A549 (cell line): Measurements from ENCODE around the gene HEXB. TPM values are rescaled to one million over a fixed set of nuclear protein-coding genes. Genes with fewer than 3 reads are reported as not detected.
A peak's percentile ranks its signal among the peaks of the same experiment; 100 is the strongest.

ENCODE experiments used
- ATAC-seq, 2 experiments: fragments of 200-7000 bp in 1 of 2; fragments of >200 bp in 1 of 2; cut with Nextera tagmentation in 1 of 2; cut with Tn5 transposase in 1 of 2; 3 replicates each; pipeline versions ENCODE4 v1.8.0 to v1.9.1; 2018 to 2020; ENCODE audit warnings: mild to moderate bottlenecking in 1 of 2, moderate library complexity in 1 of 2
- CTCF ChIA-PET: fragments of 300-600 bp; sonication (Branson Sonifier 250); formaldehyde crosslinking; extraction: SDS; loops from one replicate; lab custom pipeline; 2021; ENCODE audit warnings: antibody characterized with exemption, inconsistent platforms; lab: Yijun Ruan, JAX
- POLR2A ChIA-PET: fragments of 350-600 bp; formaldehyde crosslinking; extraction: SDS; loops from one replicate; lab custom pipeline; 2021; ENCODE audit warnings: antibody characterized with exemption, inconsistent platforms; lab: Yijun Ruan, JAX
- DNase-seq, 2 experiments: peaks; one replicate each; pipeline versions ENCODE4 v3.0.0 to v3.0.0-alpha.2; 2011 to 2016; ENCODE audit warnings: low read depth in 1 of 2, low spot score in 1 of 2
- FAIRE-seq: peaks from 2 replicates; lab custom pipeline; 2011; peaks lifted over from hg19 to GRCh38; lab: Jason Lieb, UNC
- H3K27ac ChIP-seq, 2 experiments: fragments of >200 bp; sonication (Bioruptor Twin); formaldehyde crosslinking; 3 replicates each; pipeline ENCODE4 v1.5.1; 2016 to 2017
- H3K4me1 ChIP-seq: fragments of >200 bp; sonication (Bioruptor Twin); formaldehyde crosslinking; 3 replicates; pipeline ENCODE4 v1.6.1; 2016
- H3K4me2 ChIP-seq: fragments of >200 bp; sonication (Bioruptor Twin); formaldehyde crosslinking; 3 replicates; pipeline ENCODE4 v1.6.1; 2016
- H3K4me3 ChIP-seq: fragments of >200 bp; sonication (Bioruptor Twin); formaldehyde crosslinking; 3 replicates; pipeline ENCODE4 v1.5.1; 2016
- H3K9me3 ChIP-seq: fragments of >200 bp; sonication (Bioruptor Twin); formaldehyde crosslinking; 3 replicates; pipeline ENCODE4 v1.6.1; 2016
- BHLHE40 ChIP-seq: IDR thresholded peaks from 2 replicates; pipeline ENCODE4 v1.6.1; 2012; ENCODE audit warnings: low read depth, low read length, inconsistent platforms
- CEBPB ChIP-seq, 2 experiments: fragments of >200 bp in 1 of 2; sonication (Bioruptor Twin) in 1 of 2; formaldehyde crosslinking in 1 of 2; IDR thresholded peaks; 2 replicates each; pipeline ENCODE4 v1.6.1; 2012 to 2016
- CHD4 ChIP-seq: fragments of 200-600 bp; sonication (generic); IDR thresholded peaks from 2 replicates; pipeline ENCODE4 v1.6.1; 2016; ENCODE audit warnings: antibody characterized with exemption, mild to moderate bottlenecking, borderline replicate concordance
- EHMT2 ChIP-seq: fragments of 200-600 bp; sonication (generic); IDR thresholded peaks from 2 replicates; pipeline ENCODE4 v1.6.1; 2016; ENCODE audit warnings: antibody characterized with exemption, low read depth, mild to moderate bottlenecking, moderate library complexity
- EP300 ChIP-seq, 2 experiments: fragments of >200 bp; sonication (Bioruptor Twin); formaldehyde crosslinking; IDR thresholded peaks; 2 replicates in 1 of 2; 3 replicates in 1 of 2; pipeline ENCODE4 v1.6.1; 2016 to 2017
- HEYL ChIP-seq: fragments of 250-450 bp; sonication (Bioruptor Pico); IDR thresholded peaks from 2 replicates; pipeline ENCODE4 v1.8.0; 2021; ENCODE audit warnings: mild to moderate bottlenecking, moderate library complexity
- HOXB5 ChIP-seq: fragments of 250-450 bp; sonication (Bioruptor Pico); IDR thresholded peaks from 2 replicates; pipeline ENCODE4 v1.5.0; 2020; ENCODE audit warnings: mild to moderate bottlenecking, moderate library complexity
- JUN ChIP-seq, 2 experiments: fragments of >200 bp; sonication (Bioruptor Twin); formaldehyde crosslinking; IDR thresholded peaks; 2 replicates in 1 of 2; 3 replicates in 1 of 2; pipeline ENCODE4 v1.6.1; 2016 to 2017
- KDM1A ChIP-seq: fragments of 200-600 bp; sonication (generic); IDR thresholded peaks from 2 replicates; pipeline ENCODE4 v1.6.1; 2016; ENCODE audit warnings: low read depth, mild to moderate bottlenecking
- MAFK ChIP-seq: fragments of 450-650 bp; IDR thresholded peaks from 2 replicates; pipeline ENCODE4 v1.6.1; 2014; ENCODE audit not compliant: partially characterized antibody
- MAZ ChIP-seq: fragments of 150-350 bp; IDR thresholded peaks from 2 replicates; pipeline ENCODE4 v1.6.1; 2014; ENCODE audit warnings: antibody characterized with exemption, low read depth, low read length, borderline replicate concordance
- MYC ChIP-seq: IDR thresholded peaks from 2 replicates; pipeline ENCODE4 v1.6.1; 2012; ENCODE audit warnings: mild to moderate bottlenecking, inconsistent platforms, low read length, improper control_type of control experiment, borderline replicate concordance
- PHF8 ChIP-seq: fragments of 200-600 bp; sonication (generic); IDR thresholded peaks from 2 replicates; pipeline ENCODE4 v1.6.1; 2016; ENCODE audit warnings: low read depth, mild to moderate bottlenecking, antibody characterized with exemption, moderate library complexity, borderline replicate concordance
- RCOR1 ChIP-seq: fragments of 150-350 bp; IDR thresholded peaks from 2 replicates; pipeline ENCODE4 v1.6.1; 2014; ENCODE audit warnings: antibody characterized with exemption, low read length, low read depth
- RNF2 ChIP-seq: fragments of 200-600 bp; sonication (generic); IDR thresholded peaks from 2 replicates; pipeline ENCODE4 v1.6.1; 2016; ENCODE audit warnings: low read depth, mild to moderate bottlenecking, antibody characterized with exemption, moderate library complexity, borderline replicate concordance
- SMC3 ChIP-seq: fragments of >200 bp; sonication (Bioruptor Twin); formaldehyde crosslinking; IDR thresholded peaks from 3 replicates; pipeline ENCODE4 v1.6.1; 2018; ENCODE audit warnings: inconsistent platforms
- SREBF2 ChIP-seq: fragments of 450-650 bp; IDR thresholded peaks from 2 replicates; pipeline ENCODE4 v1.6.1; 2014; ENCODE audit warnings: mild to moderate bottlenecking, moderate library complexity
- TFCP2L1 ChIP-seq: fragments of 250-450 bp; sonication (Bioruptor Pico); IDR thresholded peaks from 2 replicates; pipeline ENCODE4 v1.5.0; 2021; ENCODE audit warnings: mild to moderate bottlenecking
- TP53 ChIP-seq: fragments of 250-450 bp; sonication (Bioruptor Pico); IDR thresholded peaks from 2 replicates; pipeline ENCODE4 v1.5.0; 2021; ENCODE audit warnings: mild to moderate bottlenecking, moderate library complexity
- ZFP36 ChIP-seq: fragments of 450-650 bp; IDR thresholded peaks from 2 replicates; pipeline ENCODE4 v1.6.1; 2014; ENCODE audit warnings: borderline replicate concordance; ENCODE audit not compliant: partially characterized antibody
- ZNF302 ChIP-seq: fragments of 250-450 bp; sonication (Bioruptor Pico); IDR thresholded peaks from 2 replicates; pipeline ENCODE4 v1.9.0; 2021; ENCODE audit warnings: inconsistent platforms, mild to moderate bottlenecking, moderate library complexity
- ZSCAN20 ChIP-seq: fragments of 250-450 bp; sonication (Bioruptor Pico); IDR thresholded peaks from 2 replicates; pipeline ENCODE4 v1.8.0; 2022; ENCODE audit warnings: mild to moderate bottlenecking, moderate library complexity
- WGBS: methylation state at CpG from one replicate; pipeline ENCODE4 v1.1.6; 2017; ENCODE audit errors: missing lambda C conversion rate; 5-methylcytosine and 5-hydroxymethylcytosine counted together
- polyA minus RNA-seq: library from RNA; depleted of rRNA, polyadenylated mRNA; stranded (reverse); fragments of >200 nt; gene quantifications from 2 replicates; pipeline ENCODE4 v1.2.3, GENCODE V29; 2011; rRNA and poly(A)+ RNA removed
- polyA plus RNA-seq, 4 experiments: library from polyadenylated mRNA; depleted of rRNA in 3 of 4; stranded (reverse); fragments of >200 nt; fragmentation: RNase III in 1 of 4; extraction: RNeasy Plus Mini Kit Qiagen cat#74134 plus additional on column Dnase treatment in 1 of 4; gene quantifications; 2 replicates in 3 of 4; 3 replicates in 1 of 4; pipeline ENCODE4 v1.2.3, GENCODE V29; 2011 to 2017
- TF ChIP-seq, protein P1 (sequence below): fragments of 250-450 bp; sonication (Bioruptor Pico); IDR thresholded peaks from 2 replicates; pipeline ENCODE4 v1.5.0; 2021; ENCODE audit warnings: mild to moderate bottlenecking, moderate library complexity, borderline replicate concordance
- TF ChIP-seq, protein P2 (sequence below): fragments of >200 bp; sonication (Bioruptor Twin); formaldehyde crosslinking; IDR thresholded peaks from 3 replicates; pipeline ENCODE4 v1.5.1; 2016
- TF ChIP-seq, protein P3 (sequence below): fragments of 250-450 bp; sonication (Bioruptor Pico); IDR thresholded peaks from 2 replicates; pipeline ENCODE4 v1.5.0; 2020; ENCODE audit warnings: low read depth, mild to moderate bottlenecking, moderate library complexity
- TF ChIP-seq, protein P4 (sequence below): fragments of >200 bp; sonication (Bioruptor Twin); formaldehyde crosslinking; IDR thresholded peaks from 3 replicates; pipeline ENCODE4 v1.6.1; 2016
- TF ChIP-seq, protein P5 (sequence below): IDR thresholded peaks from 2 replicates; pipeline ENCODE4 v1.6.1; 2012
- TF ChIP-seq, protein P6 (sequence below): fragments of 150-350 bp; IDR thresholded peaks from 2 replicates; pipeline ENCODE4 v1.6.1; 2014; ENCODE audit warnings: low read depth, mild to moderate bottlenecking, low read length
- TF ChIP-seq, protein P7 (sequence below): IDR thresholded peaks from 2 replicates; pipeline ENCODE4 v1.6.1; 2012

The HEXB gene
- 111 and 153 TPM in 2 replicates for polyA plus RNA-seq (2011; rRNA removed)
- 49.5 and 52.7 TPM in 2 replicates for polyA plus RNA-seq (2012; cell fraction: cytosol; rRNA removed)
- polyA plus RNA-seq (2012; cell fraction: nucleus; rRNA removed): 52.0 and 74.1 TPM in 2 replicates
- 75.4 to 83.5 TPM (median 79.2 TPM) in 3 replicates for polyA plus RNA-seq (2017; fragmentation: RNase III; extraction: RNeasy Plus Mini Kit Qiagen cat#74134 plus additional on column Dnase treatment)
- polyA minus RNA-seq: 46.7 and 61.5 TPM in 2 replicates

DNA sequence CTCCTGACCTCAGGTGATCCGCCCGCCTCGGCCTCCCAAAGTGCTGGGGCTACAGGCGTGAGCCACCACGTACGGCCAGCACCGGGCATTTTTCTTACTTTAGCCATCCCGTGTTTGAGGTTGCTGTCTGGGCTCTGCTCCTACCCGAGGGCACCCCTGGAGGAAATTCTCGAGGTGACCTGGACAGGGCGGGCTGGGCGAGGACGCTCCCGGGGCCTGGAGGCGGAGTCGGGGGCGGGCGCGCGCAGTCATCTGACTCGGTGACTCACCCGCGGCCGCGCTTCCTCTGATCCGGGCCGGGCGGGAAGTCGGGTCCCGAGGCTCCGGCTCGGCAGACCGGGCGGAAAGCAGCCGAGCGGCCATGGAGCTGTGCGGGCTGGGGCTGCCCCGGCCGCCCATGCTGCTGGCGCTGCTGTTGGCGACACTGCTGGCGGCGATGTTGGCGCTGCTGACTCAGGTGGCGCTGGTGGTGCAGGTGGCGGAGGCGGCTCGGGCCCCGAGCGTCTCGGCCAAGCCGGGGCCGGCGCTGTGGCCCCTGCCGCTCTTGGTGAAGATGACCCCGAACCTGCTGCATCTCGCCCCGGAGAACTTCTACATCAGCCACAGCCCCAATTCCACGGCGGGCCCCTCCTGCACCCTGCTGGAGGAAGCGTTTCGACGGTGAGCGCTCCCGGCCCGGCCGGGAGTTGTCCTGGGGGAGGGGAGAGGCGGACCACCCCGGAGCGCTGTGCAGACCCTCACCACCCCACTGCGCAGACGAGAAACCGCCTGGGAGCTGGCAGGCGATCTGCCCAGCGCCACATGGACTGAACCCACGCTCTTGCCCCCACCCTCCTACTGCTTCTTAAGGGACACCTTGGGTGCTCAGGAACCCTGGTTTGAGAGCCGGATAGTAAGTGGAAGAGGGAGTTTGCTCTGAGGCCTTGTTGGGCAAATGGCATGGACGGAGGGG, at the start of gene HEXB:
Gene HEXB (plus strand): TSS at position 334 of the 952 bp plus-strand sequence. CDS start 28 bp downstream, at position 362.
- WGBS: 5% methylated on average over 9 of the region's 78 CpGs
- ATAC-seq (peak; percentile 97 to 99), FAIRE-seq (no peak), DNase-seq (peak; percentile 82 to 87)
- Histone ChIP-seq H3K4me2 (peak within 1 kb of the TSS; percentile 78), H3K9me3 (no peaks in the 10 kb centered on the region), H3K27ac (peak within 1 kb of the TSS; percentile 84 to 100), H3K4me3 (peak within 1 kb of the TSS; percentile 89), H3K4me1 (peaks cover 12% of the 10 kb centered on the region; the same call in 2 of the 3 replicates)
- ChIA-PET CTCF (interaction anchor here (0.7 to 4.5 kb wide), 5 partner anchors 12 to 513 kb away, joined by 3 to 20 read pairs (median 3); no protein-coding TSS in a partner anchor), POLR2A (interaction anchor here (1.4 kb wide), 1 partner anchor 12 kb away, joined by 3 read pairs; no protein-coding TSS in a partner anchor)
- TF ChIP-seq RNF2: no peak
- no peak for TF ChIP-seq ZFP36
- no peak for TF ChIP-seq MAZ
- no peak for TF ChIP-seq EHMT2
- no peak for TF ChIP-seq MYC
- TF ChIP-seq KDM1A: peak; percentile 71; the same call in 1 of the 2 replicates
- no peak for TF ChIP-seq CEBPB (IDR thresholded peaks at IDR 0.05)
- peak; percentile 69; the same call in 1 of the 2 replicates for TF ChIP-seq CHD4
- TF ChIP-seq, protein P1, sequence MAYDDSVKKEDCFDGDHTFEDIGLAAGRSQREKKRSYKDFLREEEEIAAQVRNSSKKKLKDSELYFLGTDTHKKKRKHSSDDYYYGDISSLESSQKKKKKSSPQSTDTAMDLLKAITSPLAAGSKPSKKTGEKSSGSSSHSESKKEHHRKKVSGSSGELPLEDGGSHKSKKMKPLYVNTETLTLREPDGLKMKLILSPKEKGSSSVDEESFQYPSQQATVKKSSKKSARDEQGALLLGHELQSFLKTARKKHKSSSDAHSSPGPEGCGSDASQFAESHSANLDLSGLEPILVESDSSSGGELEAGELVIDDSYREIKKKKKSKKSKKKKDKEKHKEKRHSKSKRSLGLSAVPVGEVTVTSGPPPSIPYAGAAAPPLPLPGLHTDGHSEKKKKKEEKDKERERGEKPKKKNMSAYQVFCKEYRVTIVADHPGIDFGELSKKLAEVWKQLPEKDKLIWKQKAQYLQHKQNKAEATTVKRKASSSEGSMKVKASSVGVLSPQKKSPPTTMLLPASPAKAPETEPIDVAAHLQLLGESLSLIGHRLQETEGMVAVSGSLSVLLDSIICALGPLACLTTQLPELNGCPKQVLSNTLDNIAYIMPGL (CRISPR knock-in tag): no peak
- no peak for TF ChIP-seq HEYL (CRISPR knock-in tag)
- TF ChIP-seq, protein P2, sequence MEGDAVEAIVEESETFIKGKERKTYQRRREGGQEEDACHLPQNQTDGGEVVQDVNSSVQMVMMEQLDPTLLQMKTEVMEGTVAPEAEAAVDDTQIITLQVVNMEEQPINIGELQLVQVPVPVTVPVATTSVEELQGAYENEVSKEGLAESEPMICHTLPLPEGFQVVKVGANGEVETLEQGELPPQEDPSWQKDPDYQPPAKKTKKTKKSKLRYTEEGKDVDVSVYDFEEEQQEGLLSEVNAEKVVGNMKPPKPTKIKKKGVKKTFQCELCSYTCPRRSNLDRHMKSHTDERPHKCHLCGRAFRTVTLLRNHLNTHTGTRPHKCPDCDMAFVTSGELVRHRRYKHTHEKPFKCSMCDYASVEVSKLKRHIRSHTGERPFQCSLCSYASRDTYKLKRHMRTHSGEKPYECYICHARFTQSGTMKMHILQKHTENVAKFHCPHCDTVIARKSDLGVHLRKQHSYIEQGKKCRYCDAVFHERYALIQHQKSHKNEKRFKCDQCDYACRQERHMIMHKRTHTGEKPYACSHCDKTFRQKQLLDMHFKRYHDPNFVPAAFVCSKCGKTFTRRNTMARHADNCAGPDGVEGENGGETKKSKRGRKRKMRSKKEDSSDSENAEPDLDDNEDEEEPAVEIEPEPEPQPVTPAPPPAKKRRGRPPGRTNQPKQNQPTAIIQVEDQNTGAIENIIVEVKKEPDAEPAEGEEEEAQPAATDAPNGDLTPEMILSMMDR: no peak
- TF ChIP-seq, protein P3, sequence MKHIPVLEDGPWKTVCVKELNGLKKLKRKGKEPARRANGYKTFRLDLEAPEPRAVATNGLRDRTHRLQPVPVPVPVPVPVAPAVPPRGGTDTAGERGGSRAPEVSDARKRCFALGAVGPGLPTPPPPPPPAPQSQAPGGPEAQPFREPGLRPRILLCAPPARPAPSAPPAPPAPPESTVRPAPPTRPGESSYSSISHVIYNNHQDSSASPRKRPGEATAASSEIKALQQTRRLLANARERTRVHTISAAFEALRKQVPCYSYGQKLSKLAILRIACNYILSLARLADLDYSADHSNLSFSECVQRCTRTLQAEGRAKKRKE (CRISPR knock-in tag): no peak
- no peak for TF ChIP-seq EP300 (IDR thresholded peaks at IDR 0.05)
- no peak for TF ChIP-seq RCOR1
- no peak for TF ChIP-seq HOXB5
- TF ChIP-seq PHF8: peak; percentile 61; the same call in 1 of the 2 replicates
- no peak for TF ChIP-seq ZNF302 (CRISPR knock-in tag)
- TF ChIP-seq TFCP2L1: no peak
- TF ChIP-seq, protein P4, sequence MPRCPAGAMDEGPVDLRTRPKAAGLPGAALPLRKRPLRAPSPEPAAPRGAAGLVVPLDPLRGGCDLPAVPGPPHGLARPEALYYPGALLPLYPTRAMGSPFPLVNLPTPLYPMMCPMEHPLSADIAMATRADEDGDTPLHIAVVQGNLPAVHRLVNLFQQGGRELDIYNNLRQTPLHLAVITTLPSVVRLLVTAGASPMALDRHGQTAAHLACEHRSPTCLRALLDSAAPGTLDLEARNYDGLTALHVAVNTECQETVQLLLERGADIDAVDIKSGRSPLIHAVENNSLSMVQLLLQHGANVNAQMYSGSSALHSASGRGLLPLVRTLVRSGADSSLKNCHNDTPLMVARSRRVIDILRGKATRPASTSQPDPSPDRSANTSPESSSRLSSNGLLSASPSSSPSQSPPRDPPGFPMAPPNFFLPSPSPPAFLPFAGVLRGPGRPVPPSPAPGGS: 0 out of 3 replicates have a peak, but pooled peaks have one; percentile 75
- TF ChIP-seq, protein P5, sequence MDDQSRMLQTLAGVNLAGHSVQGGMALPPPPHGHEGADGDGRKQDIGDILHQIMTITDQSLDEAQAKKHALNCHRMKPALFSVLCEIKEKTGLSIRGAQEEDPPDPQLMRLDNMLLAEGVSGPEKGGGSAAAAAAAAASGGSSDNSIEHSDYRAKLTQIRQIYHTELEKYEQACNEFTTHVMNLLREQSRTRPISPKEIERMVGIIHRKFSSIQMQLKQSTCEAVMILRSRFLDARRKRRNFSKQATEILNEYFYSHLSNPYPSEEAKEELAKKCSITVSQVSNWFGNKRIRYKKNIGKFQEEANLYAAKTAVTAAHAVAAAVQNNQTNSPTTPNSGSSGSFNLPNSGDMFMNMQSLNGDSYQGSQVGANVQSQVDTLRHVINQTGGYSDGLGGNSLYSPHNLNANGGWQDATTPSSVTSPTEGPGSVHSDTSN: no peak
- no peak for TF ChIP-seq ZSCAN20 (CRISPR knock-in tag)
- TF ChIP-seq, protein P6, sequence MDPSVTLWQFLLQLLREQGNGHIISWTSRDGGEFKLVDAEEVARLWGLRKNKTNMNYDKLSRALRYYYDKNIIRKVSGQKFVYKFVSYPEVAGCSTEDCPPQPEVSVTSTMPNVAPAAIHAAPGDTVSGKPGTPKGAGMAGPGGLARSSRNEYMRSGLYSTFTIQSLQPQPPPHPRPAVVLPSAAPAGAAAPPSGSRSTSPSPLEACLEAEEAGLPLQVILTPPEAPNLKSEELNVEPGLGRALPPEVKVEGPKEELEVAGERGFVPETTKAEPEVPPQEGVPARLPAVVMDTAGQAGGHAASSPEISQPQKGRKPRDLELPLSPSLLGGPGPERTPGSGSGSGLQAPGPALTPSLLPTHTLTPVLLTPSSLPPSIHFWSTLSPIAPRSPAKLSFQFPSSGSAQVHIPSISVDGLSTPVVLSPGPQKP: no peak
- peak in 1 of 2 experiments; percentile 75; a peak in 2 of 5 replicates for TF ChIP-seq JUN (IDR thresholded peaks at IDR 0.05)
- no peak for TF ChIP-seq SREBF2
- TF ChIP-seq BHLHE40: no peak
- no peak for TF ChIP-seq SMC3
- no peak for TF ChIP-seq MAFK
- TF ChIP-seq, protein P7, sequence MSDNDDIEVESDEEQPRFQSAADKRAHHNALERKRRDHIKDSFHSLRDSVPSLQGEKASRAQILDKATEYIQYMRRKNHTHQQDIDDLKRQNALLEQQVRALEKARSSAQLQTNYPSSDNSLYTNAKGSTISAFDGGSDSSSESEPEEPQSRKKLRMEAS: peak; percentile 57; the same call in 1 of the 2 replicates
- TF ChIP-seq TP53: no peak
